Stimulated activated CD4-positive, alpha-beta T cell treated with anti-CD3 and anti-CD28 coated beads, Interleukin-4, amount 100 ng/mL, for 4 hours (primary cell): ENCODE results near the gene BZW2.
"Not testable (repeated sequence)": the region's sequence is repeated elsewhere in the genome, so short reads cannot be mapped to it uniquely, and the experiment has no call there.

Experiments used
- DNase-seq, 2 experiments: peaks; one replicate each; pipeline ENCODE4 v3.0.0-alpha.2; 2020

BZW2 gene

GRCh38 chr7:16646472-16647072 is 591 bp downstream of the BZW2 start:
- DNase-seq = peak in 1 of 2 experiments; percentile 33

- no peak for DNase-seq
These were observed 1.5 kb downstream of the BZW2 start for GRCh38 chr7:16647435-16647960.

- DNase-seq = no peak
These were observed 2.6 kb downstream of the BZW2 start for GRCh38 chr7:16648551-16648950.

- DNase-seq = no peak
These were observed 3.2 kb downstream of the BZW2 start for GRCh38 chr7:16649196-16649595.

- DNase-seq = no peak
These were observed 4.3 kb downstream of the BZW2 start for GRCh38 chr7:16650266-16650665.

GRCh38 chr7:16651396-16652239 is 5.6 kb downstream of the BZW2 start:
- no peak for DNase-seq

- no peak for DNase-seq
These were observed 6.2 kb downstream of the BZW2 start for GRCh38 chr7:16652240-16652583.

GRCh38 chr7:16652888-16653287 is 6.9 kb downstream of the BZW2 start:
- DNase-seq = no peak

- DNase-seq = no peak
These were observed 9.4 kb downstream of the BZW2 start for GRCh38 chr7:16655394-16655793.

GRCh38 chr7:16656141-16656540 is 10.2 kb downstream of the BZW2 start:
- no peak for DNase-seq

GRCh38 chr7:16657656-16658279 is 11.8 kb downstream of the BZW2 start:
- DNase-seq = no peak

GRCh38 chr7:16659854-16660497 is 14.0 kb downstream of the BZW2 start:
- not testable (repeated sequence) for DNase-seq

GRCh38 chr7:16660702-16661464 is 14.9 kb downstream of the BZW2 start:
- DNase-seq = no peak

- DNase-seq = no peak
These were observed 15.9 kb downstream of the BZW2 start for GRCh38 chr7:16661924-16662323.

GRCh38 chr7:16667355-16667754 is 21.4 kb downstream of the BZW2 start:
- DNase-seq = no peak

- DNase-seq = no peak
These were observed 22.3 kb downstream of the BZW2 start for GRCh38 chr7:16668049-16668858.

- DNase-seq = no peak
These were observed 23.0 kb downstream of the BZW2 start for GRCh38 chr7:16668978-16669377.

- no peak for DNase-seq
These were observed 23.6 kb downstream of the BZW2 start for GRCh38 chr7:16669581-16669980.

- no peak for DNase-seq
These were observed 24.0 kb downstream of the BZW2 start for GRCh38 chr7:16670021-16670420.

GRCh38 chr7:16670731-16671344 is 24.9 kb downstream of the BZW2 start:
- DNase-seq = no peak

GRCh38 chr7:16671811-16672210 is 25.8 kb downstream of the BZW2 start:
- DNase-seq = no peak
